AG10803 (cell line): Measurements from ENCODE around the gene DEGS2.

Experiments
- DNase-seq: peaks from one replicate; pipeline ENCODE4 v3.0.0; 2010; ENCODE audit warnings: low read depth
- H3K4me3 ChIP-seq: 2 replicates; pipeline ENCODE4 v1.5.1; 2011; ENCODE audit warnings: mild to moderate bottlenecking, low read length, control low read depth
- CTCF ChIP-seq: conservative IDR thresholded peaks from 2 replicates; pipeline ENCODE4 v1.5.1; 2011; ENCODE audit warnings: mild to moderate bottlenecking, low read length, control low read depth, inconsistent platforms

DEGS2 gene

GRCh38 chr14:100152091-100152490 is 7.4 kb downstream of the DEGS2 start:
- H3K4me3 ChIP-seq, result no peak overlapping the region
- no peak for TF ChIP-seq CTCF
- DNase-seq, result no peak

- H3K4me3 ChIP-seq, result no peak overlapping the region
- no peak for TF ChIP-seq CTCF
- DNase-seq, result no peak
Observed at GRCh38 chr14:100150932-100151587, 8.4 kb downstream of the DEGS2 start.

- no peak overlapping the region for H3K4me3 ChIP-seq
- DNase-seq, result no peak
- no peak for TF ChIP-seq CTCF
Observed at GRCh38 chr14:100149851-100150611, 9.4 kb downstream of the DEGS2 start.

GRCh38 chr14:100148837-100149731 is 10.4 kb downstream of the DEGS2 start:
- no peak for TF ChIP-seq CTCF
- no peak for DNase-seq

GRCh38 chr14:100147691-100148464 is 11.6 kb downstream of the DEGS2 start:
- TF ChIP-seq CTCF, result no peak
- H3K4me3 ChIP-seq, result no peak overlapping the region
- DNase-seq, result no peak

More at GRCh38 chr14:100148837-100149731, 10.4 kb downstream of the DEGS2 start:
- no peak overlapping the region for H3K4me3 ChIP-seq

- no peak overlapping the region for H3K4me3 ChIP-seq
- TF ChIP-seq CTCF, result no peak
- no peak for DNase-seq
Observed at GRCh38 chr14:100147181-100147631, 12.2 kb downstream of the DEGS2 start.
